Upper lobe of left lung (tissue), 6 donors: ENCODE data around the gene PARP16. TPM values are rescaled to one million over a fixed set of nuclear protein-coding genes. Genes with fewer than 3 reads are reported as not detected.

Experiments used
- ATAC-seq, 2 donors: fragments of 200-7000 bp; cut with Tn5 transposase; one replicate each; pipeline ENCODE4 v1.9.1; 2022; ENCODE audit warnings: mild to moderate bottlenecking in 2 of 2, moderate library complexity in 2 of 2; ENCODE audit not compliant: low FRiP score in 2 of 2
- DNase-seq, 2 donors: peaks; one replicate each; pipeline ENCODE4 v3.0.0-alpha.2; 2019 to 2020
- H3K27ac ChIP-seq, 4 donors: fragments of 200-600 bp; sonication (generic); one replicate each; pipeline ENCODE4 v1.5.1; 2016 to 2019
- H3K27me3 ChIP-seq, 4 donors: fragments of 200-600 bp; sonication (generic); one replicate each; pipeline ENCODE4 v1.5.1; 2017 to 2019
- H3K36me3 ChIP-seq, 4 donors: fragments of 200-600 bp; sonication (generic); one replicate each; pipeline ENCODE4 v1.5.1; 2016 to 2019
- H3K4me1 ChIP-seq, 4 donors: fragments of 200-600 bp; sonication (generic); one replicate each; pipeline ENCODE4 v1.5.1; 2018 to 2019
- H3K4me3 ChIP-seq, 4 donors: fragments of 200-600 bp; sonication (generic); one replicate each; pipeline ENCODE4 v1.5.1; 2017 to 2019; ENCODE audit warnings: mild to moderate bottlenecking in 2 of 4, moderate library complexity in 1 of 4
- H3K9me3 ChIP-seq, 4 donors: fragments of 200-600 bp; sonication (generic); one replicate each; pipeline ENCODE4 v1.5.1; 2018 to 2019
- EP300 ChIP-seq, 4 donors: sonication (generic); formaldehyde crosslinking; IDR thresholded peaks; one replicate each; pipeline ENCODE4 v1.5.1; 2017; ENCODE audit warnings: antibody characterized with exemption in 4 of 4, control low read depth in 2 of 4
- POLR2A ChIP-seq, 4 donors: fragments of 450-650 bp; IDR thresholded peaks; one replicate each; pipeline ENCODE4 v1.5.1; 2016 to 2017; ENCODE audit warnings: antibody characterized with exemption in 4 of 4, mild to moderate bottlenecking in 2 of 4
- POLR2AphosphoS5 ChIP-seq, 2 donors: sonication (generic); formaldehyde crosslinking; IDR thresholded peaks; one replicate each; pipeline ENCODE4 v1.5.1; 2017; ENCODE audit warnings: antibody characterized with exemption in 2 of 2
- WGBS, 2 donors: methylation state at CpG; one replicate each; pipeline ENCODE4 v1.1.5; 2017 to 2018; 5-methylcytosine and 5-hydroxymethylcytosine counted together
- total RNA-seq, 6 donors: library from RNA; depleted of rRNA in 4 of 6; stranded (reverse); fragments of >200 nt in 4 of 6; gene quantifications; one replicate each; pipeline versions ENCODE4 v1.1.0 to v1.2.1, GENCODE V29; 2016 to 2021
- TF ChIP-seq, protein P1 (sequence below), 6 experiments: fragments of 450-650 bp in 4 of 6; fragments of 200-600 bp in 2 of 6; sonication (generic) in 2 of 6; IDR thresholded peaks; one replicate each; pipeline ENCODE4 v1.5.1; 2016 to 2019; ENCODE audit warnings: antibody characterized with exemption in 6 of 6
- donor health status: DM: no; HTN: no; CAD: no; lungs with moderate emphysema.
- donor health status: DM: no; HTN: yes; CAD: no; lungs with severe emphysema.

PARP16 gene
- total RNA-seq, 6 donors from 2014 or later = 6.3 to 20.6 (median 7.9) TPM

DNA sequence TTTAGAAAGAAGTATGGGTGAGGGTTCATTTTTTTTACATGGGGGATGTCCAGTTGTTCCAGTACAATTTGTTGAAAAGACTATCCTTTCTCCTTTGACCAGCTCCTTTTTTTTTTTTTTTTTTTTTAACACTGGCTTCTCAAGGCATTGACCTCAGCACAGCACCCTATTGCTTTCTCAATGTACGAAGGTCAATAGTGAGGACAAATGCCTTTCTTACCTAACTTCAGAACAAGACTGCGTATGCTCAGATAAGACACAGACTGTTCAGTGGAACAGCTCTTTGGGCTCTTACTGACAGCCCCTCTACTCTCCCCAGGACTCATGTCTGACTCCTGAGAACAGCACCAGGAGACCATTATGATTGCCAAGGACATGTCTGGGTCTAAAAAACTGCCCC is 65.0 kb downstream of the PARP16 start:
- Histone ChIP-seq H3K4me1 (no peaks in the 10 kb centered on the region), H3K9me3 (no peaks in the 10 kb centered on the region), H3K27ac (no peak overlapping the region), H3K27me3 (no peaks in the 10 kb centered on the region), H3K4me3 (no peak overlapping the region), H3K36me3 (no peaks in the 10 kb centered on the region)
- 87 to 95% methylated on average over 2 of the region's 2 CpGs for WGBS, 2 donors
- DNase-seq = no peak
- no peak for ATAC-seq
- TF ChIP-seq EP300 (IDR thresholded peaks at IDR 0.05) (no peak), POLR2A (IDR thresholded peaks at IDR 0.05) (no peak), POLR2AphosphoS5 (IDR thresholded peaks at IDR 0.05) (no peak)
- TF ChIP-seq, protein P1, sequence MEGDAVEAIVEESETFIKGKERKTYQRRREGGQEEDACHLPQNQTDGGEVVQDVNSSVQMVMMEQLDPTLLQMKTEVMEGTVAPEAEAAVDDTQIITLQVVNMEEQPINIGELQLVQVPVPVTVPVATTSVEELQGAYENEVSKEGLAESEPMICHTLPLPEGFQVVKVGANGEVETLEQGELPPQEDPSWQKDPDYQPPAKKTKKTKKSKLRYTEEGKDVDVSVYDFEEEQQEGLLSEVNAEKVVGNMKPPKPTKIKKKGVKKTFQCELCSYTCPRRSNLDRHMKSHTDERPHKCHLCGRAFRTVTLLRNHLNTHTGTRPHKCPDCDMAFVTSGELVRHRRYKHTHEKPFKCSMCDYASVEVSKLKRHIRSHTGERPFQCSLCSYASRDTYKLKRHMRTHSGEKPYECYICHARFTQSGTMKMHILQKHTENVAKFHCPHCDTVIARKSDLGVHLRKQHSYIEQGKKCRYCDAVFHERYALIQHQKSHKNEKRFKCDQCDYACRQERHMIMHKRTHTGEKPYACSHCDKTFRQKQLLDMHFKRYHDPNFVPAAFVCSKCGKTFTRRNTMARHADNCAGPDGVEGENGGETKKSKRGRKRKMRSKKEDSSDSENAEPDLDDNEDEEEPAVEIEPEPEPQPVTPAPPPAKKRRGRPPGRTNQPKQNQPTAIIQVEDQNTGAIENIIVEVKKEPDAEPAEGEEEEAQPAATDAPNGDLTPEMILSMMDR (IDR thresholded peaks at IDR 0.05) = no peak

GRCh38 chr15:65219137-65219536 is 67.5 kb downstream of the PARP16 start:
- Histone ChIP-seq H3K4me1 (no peaks in the 10 kb centered on the region), H3K36me3 (no peaks in the 10 kb centered on the region), H3K9me3 (no peaks in the 10 kb centered on the region), H3K27ac (no peak overlapping the region), H3K4me3 (no peak overlapping the region), H3K27me3 (no peaks in the 10 kb centered on the region)
- ATAC-seq (no peak), DNase-seq (no peak)
- 88 to 91% methylated on average over 3 of the region's 3 CpGs for WGBS, 2 donors
- no peak for TF ChIP-seq POLR2A (IDR thresholded peaks at IDR 0.05)
- TF ChIP-seq POLR2AphosphoS5 (IDR thresholded peaks at IDR 0.05) = no peak
- TF ChIP-seq EP300 (IDR thresholded peaks at IDR 0.05) = no peak
- TF ChIP-seq, protein P1 (IDR thresholded peaks at IDR 0.05) = no peak

DNA sequence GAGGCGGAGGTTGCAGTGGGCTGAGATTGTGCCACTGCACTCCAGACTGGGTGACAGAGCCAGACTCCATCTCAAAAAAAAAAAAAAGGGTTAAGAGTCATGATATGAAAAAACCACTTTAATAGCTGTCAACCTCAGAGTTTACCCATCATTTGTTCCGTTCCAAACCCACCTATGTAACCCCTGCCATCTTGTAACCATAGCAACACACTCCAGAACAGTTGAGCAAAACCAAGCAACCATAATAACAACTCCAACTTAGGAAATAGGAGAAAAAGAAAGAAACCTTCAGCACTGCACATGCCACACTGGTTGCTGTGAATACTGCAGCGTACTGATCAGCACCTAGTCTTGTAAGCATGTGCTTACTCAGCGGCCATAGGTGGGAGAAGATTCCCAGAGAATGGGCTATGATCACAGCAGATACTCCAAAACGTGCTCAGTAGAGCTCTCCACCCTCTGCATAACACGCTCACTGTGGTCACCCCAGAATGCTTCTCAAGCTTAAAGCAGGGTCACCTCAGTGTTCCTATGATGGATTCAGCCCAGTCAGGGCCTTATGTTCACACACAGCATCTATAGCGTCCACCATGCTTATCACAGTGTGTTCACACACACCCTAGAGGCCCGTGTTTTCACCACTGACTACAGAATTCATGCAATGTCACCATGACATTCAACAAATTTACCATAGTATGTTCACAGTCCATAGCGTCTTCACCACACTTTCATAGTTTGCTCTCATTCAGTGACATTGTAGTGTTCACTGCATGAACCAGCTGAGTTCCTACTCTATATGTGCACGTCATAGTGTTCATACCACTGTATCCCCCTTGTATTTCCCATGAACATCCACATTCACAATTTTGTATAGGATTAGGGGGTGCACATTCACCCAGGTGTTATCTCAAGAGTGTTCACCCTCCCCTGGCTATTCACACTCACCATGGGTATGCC is 68.9 kb downstream of the PARP16 start:
- DNase-seq (no peak), ATAC-seq (no peak)
- no peaks in the 10 kb centered on the region for H3K9me3 ChIP-seq
- no peaks in the 10 kb centered on the region for H3K4me1 ChIP-seq
- no peak overlapping the region for H3K4me3 ChIP-seq
- no peak overlapping the region for H3K27ac ChIP-seq
- WGBS, 2 donors = 81 to 83% methylated on average over 9 to 10 of the region's 10 CpGs
- TF ChIP-seq POLR2AphosphoS5 (IDR thresholded peaks at IDR 0.05) = no peak
- no peak for TF ChIP-seq POLR2A (IDR thresholded peaks at IDR 0.05)
- TF ChIP-seq, protein P1 (IDR thresholded peaks at IDR 0.05) = no peak
- TF ChIP-seq EP300 (IDR thresholded peaks at IDR 0.05) = no peak
- H3K27me3 ChIP-seq = no peaks in the 10 kb centered on the region
- no peaks in the 10 kb centered on the region for H3K36me3 ChIP-seq

- no peaks in the 10 kb centered on the region for H3K9me3 ChIP-seq
- no peak overlapping the region for H3K27ac ChIP-seq
- ATAC-seq (no peak), DNase-seq (no peak)
- TF ChIP-seq EP300 (IDR thresholded peaks at IDR 0.05) (no peak), POLR2A (IDR thresholded peaks at IDR 0.05) (no peak), POLR2AphosphoS5 (IDR thresholded peaks at IDR 0.05) (no peak)
- TF ChIP-seq, protein P1 (IDR thresholded peaks at IDR 0.05) = no peak
- no peaks in the 10 kb centered on the region for H3K36me3 ChIP-seq
- no peaks in the 10 kb centered on the region for H3K27me3 ChIP-seq
- peaks cover 0 to 8% (median 2%) of the 10 kb centered on the region in 4 donors for H3K4me1 ChIP-seq
- no peak overlapping the region for H3K4me3 ChIP-seq
These were observed 71.2 kb downstream of the PARP16 start for GRCh38 chr15:65215496-65215895.
